HG03060 (cell line): ENCODE data around the gene THPO.
"Not testable (repeated sequence)": the region's sequence is repeated elsewhere in the genome, so short reads cannot be mapped to it uniquely, and the experiment has no call there.

ENCODE experiments used
- ATAC-seq: cut with Tn5 transposase; IDR thresholded peaks from one replicate; pipeline ENCODE4 v1.9.1; 2021; ENCODE audit warnings: low read depth, moderate number of reproducible peaks; ENCODE audit not compliant: unreplicated experiment

THPO gene

DNA sequence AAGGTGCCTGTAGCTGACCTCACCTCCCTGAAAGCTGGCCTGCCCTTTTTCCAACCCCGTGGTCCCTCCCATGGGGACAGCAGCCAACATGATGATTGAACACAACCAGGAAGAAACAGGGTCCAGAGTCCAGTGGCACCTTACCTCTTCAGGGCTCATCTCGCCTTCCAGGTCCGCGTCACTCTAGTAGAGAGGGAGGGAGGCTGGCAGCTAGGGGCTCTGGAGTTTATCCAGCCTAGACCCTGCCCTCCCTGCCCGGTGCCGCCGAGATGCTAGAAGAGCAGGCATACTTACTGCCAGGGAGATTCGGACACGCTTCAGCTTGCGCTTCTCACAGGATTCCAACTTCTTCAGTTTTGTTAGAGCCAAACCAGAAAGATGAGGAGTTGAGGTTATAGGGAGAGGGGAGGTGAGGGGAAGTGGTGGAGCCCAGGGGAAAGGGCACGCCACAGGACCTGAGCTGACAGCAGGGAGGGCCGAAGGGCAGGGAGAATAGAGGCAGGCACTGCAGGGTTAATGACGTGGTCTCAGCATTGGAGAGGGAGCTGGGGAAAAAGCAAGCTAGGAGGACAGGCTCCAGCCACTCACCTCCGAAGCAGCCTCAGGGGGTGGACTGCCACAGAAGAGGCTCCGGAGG, 25.7 kb downstream of the THPO start:
- no peak for ATAC-seq

DNA sequence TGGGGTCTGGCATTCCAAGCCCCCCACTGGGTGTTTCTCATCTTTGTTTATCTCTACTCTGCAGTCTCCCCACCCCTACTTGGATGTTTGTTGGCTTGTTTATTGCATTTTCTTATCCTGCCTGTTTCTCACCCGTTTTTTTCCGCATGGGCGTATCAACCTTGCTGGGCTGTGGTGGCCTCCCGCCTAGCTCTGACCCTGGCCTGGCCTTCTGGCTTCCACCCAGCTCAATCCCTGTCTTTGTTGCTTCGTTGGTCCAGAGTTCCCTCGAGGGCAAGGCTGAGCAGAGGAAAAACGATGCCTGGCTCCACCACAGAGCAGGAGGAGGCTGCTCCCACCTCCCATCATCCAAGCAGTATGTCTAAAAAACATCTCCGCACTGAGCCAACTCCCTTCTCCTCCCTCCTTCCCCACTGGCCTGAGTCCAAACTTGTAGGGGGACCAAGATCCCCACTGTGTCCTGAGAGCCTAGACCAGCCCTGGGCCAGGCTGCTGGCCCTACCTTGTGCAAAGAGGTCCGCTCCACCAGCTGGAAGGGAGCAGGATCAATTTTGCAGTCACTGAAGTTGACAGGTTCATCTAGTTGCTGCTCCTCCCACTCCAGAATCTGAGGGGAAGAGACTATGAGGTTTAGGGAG, 26.4 kb downstream of the THPO start:
- no peak for ATAC-seq

DNA sequence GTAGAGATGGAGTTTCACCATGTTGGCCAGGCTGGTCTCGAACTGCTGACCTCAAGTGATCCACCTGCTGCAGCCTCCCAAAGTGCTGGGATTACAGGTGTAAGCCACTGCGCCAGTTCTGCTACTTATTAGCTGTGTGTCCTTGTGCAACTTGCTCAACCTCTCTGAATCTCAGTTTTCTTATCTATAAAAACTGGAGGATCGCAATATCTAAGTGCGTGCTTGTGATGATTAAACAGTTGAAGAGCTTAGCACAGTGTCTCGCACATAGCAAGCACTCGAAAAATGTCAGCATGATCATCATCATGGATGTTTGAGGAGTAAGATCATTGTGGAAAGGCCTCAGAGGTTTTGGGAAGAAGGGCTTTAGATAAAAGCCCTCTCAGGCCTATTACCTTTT, 27.4 kb downstream of the THPO start:
- ATAC-seq, result no peak

DNA sequence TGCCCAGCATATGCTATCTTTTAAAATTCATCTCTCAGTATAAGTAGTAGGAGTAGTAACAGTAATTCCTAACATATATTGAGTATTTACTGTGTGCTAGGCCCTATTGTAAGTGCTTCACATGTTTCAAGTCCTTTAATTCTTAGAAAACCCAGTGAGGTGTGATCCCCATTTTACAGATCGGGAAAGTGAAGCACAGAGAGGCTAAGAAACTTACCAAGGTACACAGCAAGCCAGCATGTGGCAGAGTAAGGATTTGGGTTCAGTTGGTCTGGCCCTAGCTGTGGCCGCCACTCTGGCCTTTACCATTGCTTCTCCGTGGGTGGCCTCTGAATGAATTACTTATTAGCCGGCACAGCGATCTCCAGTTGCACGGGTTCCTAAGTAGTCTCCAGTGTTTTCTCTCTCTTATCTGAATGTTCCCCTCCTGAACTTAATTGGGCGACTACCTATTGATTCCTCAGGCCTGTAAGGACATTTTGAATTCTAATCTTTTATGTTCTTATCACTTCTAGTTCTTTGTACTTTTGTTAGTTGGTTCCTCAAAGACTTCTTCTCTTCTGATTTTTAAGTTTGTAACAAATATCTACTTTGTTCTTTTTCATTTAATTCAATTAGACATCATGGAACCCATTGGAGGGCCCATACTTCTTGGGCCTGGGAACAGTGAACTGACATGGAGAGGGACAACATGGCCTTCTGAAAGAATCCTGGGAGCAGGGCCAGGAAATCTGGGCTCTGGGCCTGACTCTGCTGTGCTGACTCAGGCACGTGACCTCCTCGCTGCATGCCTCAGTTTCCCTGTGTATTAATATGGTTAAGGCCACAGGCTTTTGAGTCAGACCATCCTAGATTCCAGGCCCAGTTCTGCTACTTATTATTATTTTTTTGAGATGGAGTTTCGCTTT, 28.2 kb downstream of the THPO start:
- ATAC-seq, result no peak

DNA sequence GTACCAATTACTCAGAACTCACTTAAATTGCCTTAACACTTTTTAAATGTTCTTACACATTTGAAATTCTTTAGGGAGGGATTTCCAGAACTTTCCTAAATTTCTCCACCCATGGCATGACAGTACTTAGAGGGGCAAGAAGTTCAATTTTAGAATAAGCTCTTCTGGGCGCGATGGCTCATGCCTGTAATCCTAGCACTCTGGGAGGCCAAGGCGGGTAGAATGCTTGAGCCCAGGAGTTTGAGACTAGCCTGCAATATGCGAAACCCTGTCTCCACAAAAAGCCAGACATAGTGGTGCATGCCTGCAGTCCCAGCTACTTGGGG, 30.0 kb downstream of the THPO start:
- ATAC-seq, result no peak

DNA sequence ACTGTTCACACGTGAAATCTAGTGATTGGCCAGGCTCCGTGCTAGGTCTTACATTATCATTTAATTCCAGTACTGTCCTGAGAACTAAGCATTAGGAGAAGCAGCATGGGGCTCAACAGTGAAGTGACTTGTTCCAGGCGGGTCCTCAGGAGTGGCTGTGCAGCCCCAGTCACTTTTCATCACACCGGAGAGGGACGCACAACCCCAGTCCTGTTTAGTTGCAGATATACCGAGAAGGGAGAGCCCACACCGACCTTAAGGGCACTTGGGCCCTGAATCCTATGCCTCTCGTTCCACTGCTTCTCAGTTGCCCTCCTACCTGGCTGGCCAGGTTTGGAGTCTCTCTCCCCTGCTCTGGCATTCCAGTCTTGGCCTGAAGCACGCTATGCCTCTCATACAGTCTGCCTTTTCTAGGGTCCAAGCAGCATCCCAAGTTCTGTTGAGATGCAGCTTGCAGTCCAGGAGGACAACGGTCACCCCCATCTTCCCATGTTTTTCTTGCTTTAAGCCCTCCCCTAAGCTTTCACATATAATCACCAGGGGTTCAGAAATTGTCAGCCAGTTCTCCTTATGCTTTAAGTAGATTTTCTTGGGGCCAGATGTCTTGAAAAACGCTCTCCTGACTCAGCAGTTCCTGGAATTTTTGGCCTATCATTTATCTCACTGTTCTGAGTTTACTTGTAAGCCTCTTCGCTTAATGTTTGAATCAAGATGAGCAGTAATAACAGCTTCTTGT, 30.5 kb downstream of the THPO start:
- no peak for ATAC-seq

DNA sequence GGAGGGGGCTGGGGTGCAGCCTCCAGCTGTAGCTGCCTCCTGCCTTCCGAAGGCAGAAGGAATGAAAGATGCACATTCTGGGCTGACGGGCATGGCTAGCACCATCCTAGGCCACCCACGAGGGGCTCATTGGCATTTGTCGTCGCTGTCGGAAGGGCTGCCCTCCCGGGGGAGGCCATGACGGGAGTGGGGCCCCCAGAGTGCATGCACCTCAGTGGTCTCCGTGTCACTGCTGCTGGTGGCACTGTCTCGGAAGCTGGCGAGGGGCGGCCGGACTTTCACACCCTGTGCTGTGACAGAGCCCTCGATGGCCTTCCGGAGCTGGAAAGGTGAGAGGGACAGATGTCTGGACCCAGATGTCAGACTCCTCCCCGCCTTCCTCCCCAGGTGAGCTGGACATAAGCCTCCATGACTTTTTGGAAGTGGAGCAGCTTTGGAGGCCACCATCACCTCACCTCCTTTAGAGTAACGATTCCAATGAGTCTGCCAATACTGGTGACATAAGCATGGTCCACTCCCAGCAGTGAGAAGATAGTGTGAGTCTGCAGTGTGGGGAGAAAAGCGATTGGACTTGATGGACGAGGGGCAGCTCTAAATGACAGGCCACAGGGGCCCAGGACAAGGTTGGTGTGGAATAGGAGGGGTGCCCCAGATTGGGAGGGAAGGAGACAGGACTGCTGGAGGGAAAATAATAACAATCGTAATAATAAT, 31.4 kb downstream of the THPO start:
- ATAC-seq, result no peak

DNA sequence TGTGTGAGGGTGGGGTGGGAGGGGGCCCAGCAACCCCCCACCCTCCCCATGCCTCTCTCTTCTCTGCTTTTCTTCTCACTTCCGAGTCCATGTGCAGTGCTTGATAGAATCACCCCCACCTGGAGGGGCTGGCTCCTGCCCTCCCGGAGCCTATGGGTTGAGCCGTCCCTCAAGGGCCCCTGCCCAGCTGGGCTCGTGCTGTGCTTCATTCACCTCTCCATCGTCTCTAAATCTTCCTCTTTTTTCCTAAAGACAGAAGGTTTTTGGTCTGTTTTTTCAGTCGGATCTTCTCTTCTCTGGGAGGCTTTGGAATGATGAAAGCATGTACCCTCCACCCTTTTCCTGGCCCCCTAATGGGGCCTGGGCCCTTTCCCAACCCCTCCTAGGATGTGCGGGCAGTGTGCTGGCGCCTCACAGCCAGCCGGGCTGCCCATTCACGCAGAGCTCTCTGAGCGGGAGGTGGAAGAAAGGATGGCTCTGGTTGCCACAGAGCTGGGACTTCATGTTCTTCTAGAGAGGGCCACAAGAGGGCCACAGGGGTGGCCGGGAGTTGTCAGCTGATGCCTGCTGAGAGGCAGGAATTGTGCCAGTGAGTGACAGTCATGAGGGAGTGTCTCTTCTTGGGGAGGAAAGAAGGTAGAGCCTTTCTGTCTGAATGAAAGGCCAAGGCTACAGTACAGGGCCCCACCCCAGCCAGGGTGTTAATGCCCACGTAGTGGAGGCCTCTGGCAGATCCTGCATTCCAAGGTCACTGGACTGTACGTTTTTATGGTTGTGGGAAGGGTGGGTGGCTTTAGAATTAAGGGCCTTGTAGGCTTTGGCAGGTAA, 32.5 kb downstream of the THPO start:
- no peak for ATAC-seq

DNA sequence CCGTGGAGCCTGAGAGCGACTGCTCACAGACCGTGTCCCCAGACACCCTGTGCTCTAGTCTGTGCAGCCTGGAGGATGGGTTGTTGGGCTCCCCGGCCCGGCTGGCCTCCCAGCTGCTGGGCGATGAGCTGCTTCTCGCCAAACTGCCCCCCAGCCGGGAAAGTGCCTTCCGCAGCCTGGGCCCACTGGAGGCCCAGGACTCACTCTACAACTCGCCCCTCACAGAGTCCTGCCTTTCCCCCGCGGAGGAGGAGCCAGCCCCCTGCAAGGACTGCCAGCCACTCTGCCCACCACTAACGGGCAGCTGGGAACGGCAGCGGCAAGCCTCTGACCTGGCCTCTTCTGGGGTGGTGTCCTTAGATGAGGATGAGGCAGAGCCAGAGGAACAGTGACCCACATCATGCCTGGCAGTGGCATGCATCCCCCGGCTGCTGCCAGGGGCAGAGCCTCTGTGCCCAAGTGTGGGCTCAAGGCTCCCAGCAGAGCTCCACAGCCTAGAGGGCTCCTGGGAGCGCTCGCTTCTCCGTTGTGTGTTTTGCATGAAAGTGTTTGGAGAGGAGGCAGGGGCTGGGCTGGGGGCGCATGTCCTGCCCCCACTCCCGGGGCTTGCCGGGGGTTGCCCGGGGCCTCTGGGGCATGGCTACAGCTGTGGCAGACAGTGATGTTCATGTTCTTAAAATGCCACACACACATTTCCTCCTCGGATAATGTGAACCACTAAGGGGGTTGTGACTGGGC, 33.3 kb downstream of the THPO start:
- ATAC-seq, result no peak

DNA sequence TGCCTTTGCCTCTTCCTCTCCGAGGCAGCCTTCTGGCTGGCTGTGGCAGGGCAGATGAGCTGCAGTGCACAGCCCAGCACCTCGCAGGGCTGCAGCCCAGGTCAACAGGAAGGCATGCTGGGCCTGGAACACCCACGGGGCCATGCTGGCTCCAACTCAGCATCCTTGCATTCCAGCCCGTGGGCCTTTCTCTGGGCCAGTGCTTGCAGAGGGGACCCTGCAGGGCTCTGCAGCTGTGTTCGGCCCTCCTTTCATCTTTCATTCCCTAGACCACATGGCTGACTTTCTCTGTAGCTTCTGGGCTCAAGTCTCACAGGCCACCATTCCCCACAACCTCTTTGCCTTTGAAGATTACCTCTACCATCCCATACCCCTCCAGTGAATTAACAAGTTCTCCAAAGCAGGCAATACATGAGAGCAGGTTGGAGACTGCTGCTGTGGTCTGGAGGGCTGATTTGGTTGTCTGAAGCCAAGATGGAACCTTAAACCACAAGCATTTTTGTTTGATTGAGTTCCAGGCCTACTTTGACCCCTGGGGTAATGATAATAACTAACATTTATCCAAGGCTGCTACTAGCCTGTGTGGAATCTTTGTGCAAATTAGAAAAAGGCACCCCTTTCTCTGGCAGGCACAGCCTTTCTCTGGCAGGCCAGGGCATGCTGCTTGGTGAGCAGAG, 34.7 kb downstream of the THPO start:
- no peak for ATAC-seq

DNA sequence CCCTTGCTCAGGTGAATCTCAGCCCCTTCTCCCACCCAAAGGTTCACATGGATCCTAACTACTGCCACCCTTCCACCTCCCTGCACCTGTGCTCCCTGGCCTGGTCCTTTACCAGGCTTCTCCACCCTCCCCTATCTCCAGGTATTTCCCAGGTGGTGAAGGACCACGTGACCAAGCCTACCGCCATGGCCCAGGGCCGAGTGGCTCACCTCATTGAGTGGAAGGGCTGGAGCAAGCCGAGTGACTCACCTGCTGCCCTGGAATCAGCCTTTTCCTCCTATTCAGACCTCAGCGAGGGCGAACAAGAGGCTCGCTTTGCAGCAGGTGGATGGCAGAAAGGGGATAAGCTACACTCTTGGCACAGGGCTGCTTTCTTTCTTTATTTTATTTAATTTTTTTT, 36.1 kb downstream of the THPO start:
- ATAC-seq, result no peak

DNA sequence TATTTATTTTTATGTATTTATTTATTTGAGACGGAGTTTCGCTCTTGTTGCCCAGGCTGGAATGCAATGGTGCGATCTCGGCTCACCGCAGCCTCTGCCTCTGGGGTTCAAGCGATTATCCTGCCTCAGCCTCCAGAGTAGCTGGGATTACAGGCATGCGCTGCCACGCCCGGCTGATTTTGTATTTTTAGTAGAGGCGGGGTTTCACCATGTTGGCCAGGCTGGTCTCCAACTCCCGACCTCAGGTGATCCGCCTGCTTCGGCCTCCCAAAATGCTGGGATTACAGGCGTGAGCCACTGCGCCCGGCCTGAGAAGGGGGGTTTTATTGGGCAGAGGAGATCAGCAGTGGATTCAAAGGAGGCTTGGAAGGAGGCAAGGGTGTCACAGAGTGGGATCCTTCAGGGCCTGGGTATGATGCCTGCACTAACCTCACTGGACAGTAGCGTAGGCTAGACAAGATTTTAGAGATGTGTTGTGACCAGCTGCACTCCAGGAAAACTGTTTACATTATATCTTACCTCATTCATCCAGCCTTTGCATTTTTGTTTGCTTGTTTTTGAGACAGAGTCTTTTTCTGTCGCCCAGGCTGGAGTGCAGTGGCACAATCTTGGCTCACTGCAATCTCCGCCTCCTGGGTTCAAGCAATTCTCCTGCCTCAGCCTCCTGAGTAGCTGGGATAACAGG, 38.4 kb downstream of the THPO start:
- ATAC-seq, result not testable (repeated sequence)

DNA sequence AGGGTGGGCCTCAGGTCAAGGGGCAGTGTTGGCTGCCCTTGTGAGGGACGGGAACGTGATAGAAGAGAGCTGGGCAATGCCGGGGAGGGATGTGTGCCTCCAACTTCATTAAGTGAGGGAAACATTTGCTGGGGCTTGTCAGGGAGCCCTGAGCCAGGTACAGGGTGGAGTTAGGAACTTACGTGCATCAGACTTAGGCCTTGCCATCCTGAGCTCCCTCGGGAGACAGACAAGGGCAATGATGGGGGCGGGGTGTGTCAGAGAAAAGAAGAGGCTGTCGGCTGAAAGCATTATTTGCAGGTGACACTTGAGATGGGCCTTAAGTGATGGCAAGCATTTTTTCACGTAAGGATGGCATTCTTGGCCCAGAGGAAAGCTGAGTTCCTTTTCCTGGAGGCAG, 39.0 kb downstream of the THPO start:
- no peak for ATAC-seq

DNA sequence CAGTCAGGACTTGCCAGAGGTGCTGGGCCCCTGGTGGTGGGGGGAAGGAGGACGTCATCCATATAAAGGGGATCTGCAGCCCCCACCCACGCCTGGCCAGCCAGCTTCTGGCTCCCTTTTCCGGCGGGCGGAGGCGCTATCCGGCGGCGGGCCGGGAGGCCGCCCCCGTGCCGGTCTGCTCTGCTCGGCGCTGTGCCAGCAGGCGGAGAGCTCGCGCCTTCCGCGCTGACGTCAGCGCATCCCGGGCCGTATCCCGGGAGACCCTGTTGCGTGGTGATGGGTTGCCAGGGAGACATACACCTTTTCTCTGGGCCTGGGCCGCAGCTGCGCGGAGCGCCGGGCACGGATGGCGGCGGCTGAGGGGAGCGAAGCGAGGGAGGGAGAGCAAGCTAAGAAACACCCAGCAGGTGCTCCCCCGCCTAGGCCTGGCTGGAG, 39.5 kb downstream of the THPO start:
- ATAC-seq, result no peak

DNA sequence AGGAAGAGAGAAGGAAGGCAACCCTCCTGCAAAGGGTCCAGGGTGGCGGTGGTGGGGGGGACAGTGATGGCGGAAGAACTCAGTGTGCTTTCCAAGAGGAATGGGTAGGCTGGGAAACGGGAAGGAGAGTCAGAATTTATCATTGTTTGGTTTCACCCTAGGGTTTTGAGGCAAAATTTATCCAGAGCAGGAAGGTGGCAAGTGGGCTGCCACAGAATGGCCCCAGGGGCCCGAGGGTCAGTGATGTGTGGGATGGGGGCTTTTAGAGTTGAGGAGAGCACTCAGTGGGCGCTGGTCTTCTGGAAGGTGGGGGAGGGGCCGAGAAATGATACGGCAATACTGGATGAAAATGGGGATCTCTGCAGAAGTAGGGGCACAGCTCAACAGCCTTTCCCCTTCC, 40.0 kb downstream of the THPO start:
- no peak for ATAC-seq

DNA sequence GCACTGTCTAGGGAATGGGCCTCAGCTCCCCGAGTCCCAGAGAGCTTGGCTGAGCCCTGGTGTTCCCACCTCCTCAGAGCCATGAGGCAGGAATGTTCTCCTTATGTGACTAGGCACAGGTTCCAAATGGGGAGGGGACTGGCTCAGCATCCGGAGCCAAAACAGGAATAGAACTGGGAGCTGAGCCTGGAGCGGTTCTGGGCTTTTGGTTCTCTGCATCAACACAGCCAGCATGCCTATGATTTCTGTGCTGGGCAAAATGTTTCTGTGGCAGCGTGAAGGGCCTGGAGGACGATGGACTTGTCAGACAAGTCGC, 40.6 kb downstream of the THPO start, which contains the start of gene FAM131A:
Gene FAM131A, plus strand, starts transcription at position 202 of the 316 bp plus-strand sequence. Its CDS starts 31 bp downstream, at position 233.
- no peak for ATAC-seq

DNA sequence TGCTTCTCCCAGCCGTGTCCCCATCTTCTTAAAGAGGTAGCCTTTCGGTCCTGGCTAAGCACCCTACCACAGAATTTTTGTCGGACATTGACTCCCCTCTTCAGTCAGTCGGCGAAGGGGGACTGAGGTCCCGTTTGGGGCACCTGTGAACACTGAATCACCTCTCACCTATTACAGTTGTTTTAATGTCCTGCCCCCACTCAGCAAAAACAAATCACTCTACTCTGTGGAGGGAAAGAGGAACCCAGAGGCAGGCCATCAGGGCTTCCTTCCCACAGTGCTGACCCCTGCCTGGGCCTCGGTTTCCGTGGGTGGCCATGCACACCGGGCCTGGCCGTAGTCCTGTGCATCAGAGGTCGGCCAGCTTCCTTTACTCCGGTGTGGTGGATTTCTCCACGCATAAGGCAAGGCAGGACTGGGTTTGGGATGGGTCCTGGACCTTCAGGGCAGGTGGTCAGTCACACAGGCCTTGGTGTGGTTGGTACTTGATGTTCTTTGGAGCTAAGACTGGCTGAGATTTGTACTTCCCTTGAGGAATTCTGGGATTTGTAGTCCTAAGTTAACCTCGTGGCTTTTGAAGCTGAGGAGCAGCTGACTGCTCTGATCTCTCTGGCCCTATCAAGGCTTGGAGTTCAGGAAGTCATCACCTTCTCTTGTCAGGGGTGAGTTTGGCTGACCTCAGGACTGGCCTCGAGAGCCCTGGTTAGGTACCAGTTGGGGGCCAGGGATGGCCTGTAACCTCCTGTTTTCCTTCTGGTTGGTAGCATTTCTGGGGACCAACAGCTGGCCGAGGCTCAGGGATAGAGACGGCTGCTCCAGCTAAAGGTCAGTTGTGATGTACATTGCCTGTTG, 41.2 kb downstream of the THPO start:
- no peak for ATAC-seq
